AG04450 (cell line): ENCODE measurements around the gene TYMS. TPM values are rescaled to one million over a fixed set of nuclear protein-coding genes. Genes with fewer than 3 reads are reported as not detected.

Experiments used
- CTCF ChIA-PET: fragments of 300-600, 350-600 bp; formaldehyde crosslinking; extraction: SDS; loops from one replicate; lab custom pipeline; 2022; ENCODE audit warnings: antibody characterized with exemption, inconsistent platforms; lab: Charles Lee
- POLR2A ChIA-PET: fragments of 350-600 bp; formaldehyde crosslinking; extraction: SDS; loops from one replicate; lab custom pipeline; 2021; ENCODE audit warnings: antibody characterized with exemption, inconsistent platforms; lab: Yijun Ruan, JAX
- DNase-seq: peaks from one replicate; pipeline ENCODE4 v3.0.0-alpha.2; 2011; ENCODE audit warnings: low read depth, low spot score
- H3K27ac ChIP-seq: one replicate; pipeline ENCODE4 v1.5.1; 2012; ENCODE audit warnings: low read depth, low read length, control low read depth
- H3K27me3 ChIP-seq: one replicate; pipeline ENCODE4 v1.6.0; 2012; ENCODE audit warnings: low read length; ENCODE audit not compliant: control insufficient read depth, insufficient read depth
- H3K4me3 ChIP-seq: 2 replicates; pipeline ENCODE4 v1.5.1; 2011; ENCODE audit warnings: mild to moderate bottlenecking, low read depth, low read length, control low read depth
- H3K9me3 ChIP-seq: 2 replicates; pipeline ENCODE4 v1.5.1; 2012; ENCODE audit warnings: low read length; ENCODE audit not compliant: control insufficient read depth, insufficient read depth
- polyA plus RNA-seq: library from polyadenylated mRNA; depleted of rRNA; stranded (reverse); fragments of >200 nt; gene quantifications from 2 replicates; pipeline ENCODE4 v1.2.3, GENCODE V29; 2011
- TF ChIP-seq, protein P1 (sequence below): IDR thresholded peaks from 2 replicates; pipeline ENCODE4 v1.5.1; 2011; ENCODE audit warnings: low read depth, low read length, control low read depth, inconsistent platforms

TYMS gene
- polyA plus RNA-seq, 1 experiment = 43.0 TPM

- TF ChIP-seq, protein P1, sequence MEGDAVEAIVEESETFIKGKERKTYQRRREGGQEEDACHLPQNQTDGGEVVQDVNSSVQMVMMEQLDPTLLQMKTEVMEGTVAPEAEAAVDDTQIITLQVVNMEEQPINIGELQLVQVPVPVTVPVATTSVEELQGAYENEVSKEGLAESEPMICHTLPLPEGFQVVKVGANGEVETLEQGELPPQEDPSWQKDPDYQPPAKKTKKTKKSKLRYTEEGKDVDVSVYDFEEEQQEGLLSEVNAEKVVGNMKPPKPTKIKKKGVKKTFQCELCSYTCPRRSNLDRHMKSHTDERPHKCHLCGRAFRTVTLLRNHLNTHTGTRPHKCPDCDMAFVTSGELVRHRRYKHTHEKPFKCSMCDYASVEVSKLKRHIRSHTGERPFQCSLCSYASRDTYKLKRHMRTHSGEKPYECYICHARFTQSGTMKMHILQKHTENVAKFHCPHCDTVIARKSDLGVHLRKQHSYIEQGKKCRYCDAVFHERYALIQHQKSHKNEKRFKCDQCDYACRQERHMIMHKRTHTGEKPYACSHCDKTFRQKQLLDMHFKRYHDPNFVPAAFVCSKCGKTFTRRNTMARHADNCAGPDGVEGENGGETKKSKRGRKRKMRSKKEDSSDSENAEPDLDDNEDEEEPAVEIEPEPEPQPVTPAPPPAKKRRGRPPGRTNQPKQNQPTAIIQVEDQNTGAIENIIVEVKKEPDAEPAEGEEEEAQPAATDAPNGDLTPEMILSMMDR = no peak
- no peaks in the 10 kb centered on the region for H3K9me3 ChIP-seq
- H3K27me3 ChIP-seq = peaks cover 4% of the 10 kb centered on the region
- POLR2A ChIA-PET = no interaction called here
- no peak overlapping the region for H3K4me3 ChIP-seq
- no peak overlapping the region for H3K27ac ChIP-seq
- CTCF ChIA-PET = interaction anchor here (1.0 to 2.0 kb wide), 3 partner anchors 17 to 199 kb away, joined by 7 to 11 read pairs (median 8); no protein-coding TSS in a partner anchor
- DNase-seq = no peak
Measured at GRCh38 chr18:641224-641623, 16.2 kb upstream of the TYMS start.

- Histone ChIP-seq H3K4me3 (no peak overlapping the region), H3K27me3 (peaks cover 4% of the 10 kb centered on the region), H3K9me3 (no peaks in the 10 kb centered on the region), H3K27ac (no peak overlapping the region)
- ChIA-PET POLR2A (no interaction called here), CTCF (interaction anchor here (0.6 to 2.3 kb wide), 4 partner anchors 11 to 186 kb away, joined by 3 to 9 read pairs (median 6); no protein-coding TSS in a partner anchor)
- no peak for DNase-seq
- TF ChIP-seq, protein P1 = no peak
Measured at GRCh38 chr18:644395-645004, 13.0 kb upstream of the TYMS start.

DNA sequence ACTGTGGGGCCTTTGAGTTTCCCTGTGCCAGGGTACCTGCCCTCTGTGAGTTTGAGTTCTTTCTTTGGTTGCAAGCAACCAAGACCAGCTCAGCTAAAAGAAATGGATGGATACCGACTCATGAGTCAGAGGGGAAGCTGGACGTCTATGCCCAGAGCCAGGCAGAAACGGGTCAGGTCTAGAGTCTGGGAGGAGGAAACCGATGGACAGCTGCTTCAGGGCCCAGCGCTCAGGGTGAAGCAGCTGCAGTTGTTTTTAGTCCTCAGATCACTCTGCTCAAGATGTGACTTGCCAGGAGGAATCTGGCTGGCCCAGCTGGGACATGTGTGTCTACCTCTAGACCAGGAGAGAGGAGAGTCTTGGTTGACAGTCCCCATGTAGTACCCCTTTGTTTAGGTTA is 10.1 kb upstream of the TYMS start:
- H3K4me3 ChIP-seq = no peak overlapping the region
- TF ChIP-seq, protein P1 = no peak

DNA sequence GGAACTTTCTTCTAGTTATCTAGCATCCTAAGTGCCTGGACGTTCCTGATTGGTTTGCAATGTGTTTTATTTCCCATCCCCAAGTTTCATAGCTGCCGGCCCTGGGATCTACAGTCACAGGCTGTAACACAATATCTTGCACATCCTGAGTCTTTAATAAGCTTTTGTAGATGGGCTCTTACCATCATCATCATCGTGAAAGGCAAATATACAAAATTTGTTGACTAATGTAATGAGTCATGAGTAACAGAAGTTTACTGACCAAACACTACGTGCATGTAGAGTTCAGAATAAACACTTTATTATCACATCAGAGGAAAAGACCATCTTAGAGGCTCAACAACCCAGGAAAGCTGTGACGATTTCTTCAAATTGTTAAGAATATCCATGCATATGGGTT is 8.1 kb upstream of the TYMS start:
- no peaks in the 10 kb centered on the region for H3K9me3 ChIP-seq
- H3K27me3 ChIP-seq = no peaks in the 10 kb centered on the region
- TF ChIP-seq, protein P1 = no peak
- H3K27ac ChIP-seq = no peak overlapping the region
- DNase-seq = no peak
- POLR2A ChIA-PET = no interaction called here
- no peak overlapping the region for H3K4me3 ChIP-seq
- CTCF ChIA-PET = interaction anchor here (2.4 kb wide), 1 partner anchor 26 kb away, joined by 14 read pairs; no protein-coding TSS in a partner anchor

More for the DNA sequence above, 10.1 kb upstream of the TYMS start:
- no peak for DNase-seq
- no peaks in the 10 kb centered on the region for H3K9me3 ChIP-seq
- ChIA-PET CTCF (no interaction called here), POLR2A (no interaction called here)
- no peak overlapping the region for H3K27ac ChIP-seq
- peaks cover 4% of the 10 kb centered on the region for H3K27me3 ChIP-seq

DNA sequence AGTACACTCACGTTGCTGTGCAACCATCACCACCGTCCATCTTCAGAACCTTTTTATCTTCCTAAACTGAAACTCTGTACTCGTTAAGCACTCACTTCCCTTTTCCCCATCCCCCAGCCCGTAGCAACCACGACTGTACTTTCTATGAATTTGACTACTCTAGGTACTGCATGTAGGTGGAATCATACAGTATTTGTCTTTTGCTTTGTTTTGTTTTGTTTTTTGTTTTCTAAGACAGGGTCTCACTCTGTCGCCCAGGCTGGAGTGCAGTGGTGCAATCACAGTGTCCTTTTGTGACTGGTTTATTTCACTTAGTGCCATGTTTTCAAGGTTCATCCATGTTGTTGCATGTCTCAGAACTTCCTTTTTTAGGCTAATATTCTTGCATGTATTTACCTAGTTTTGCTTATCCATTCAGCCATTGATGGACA is 7.0 kb upstream of the TYMS start:
- Histone ChIP-seq H3K4me3 (no peak overlapping the region), H3K27ac (no peak overlapping the region), H3K9me3 (no peaks in the 10 kb centered on the region), H3K27me3 (no peaks in the 10 kb centered on the region)
- ChIA-PET POLR2A (no interaction called here), CTCF (interaction anchor here (2.0 to 2.4 kb wide), 2 partner anchors 26 to 27 kb away, joined by 5 to 14 read pairs; no protein-coding TSS in a partner anchor)
- no peak for DNase-seq
- TF ChIP-seq, protein P1 = no peak
